COLO829 (cell line): ENCODE measurements around the gene WDR13.
"Not testable (repeated sequence)": the region's sequence is repeated elsewhere in the genome, so short reads cannot be mapped to it uniquely, and the experiment has no call there.

Experiments used
- DNase-seq: peaks from one replicate; pipeline ENCODE4 v3.0.0; 2012; ENCODE audit warnings: low spot score

WDR13 gene

DNA sequence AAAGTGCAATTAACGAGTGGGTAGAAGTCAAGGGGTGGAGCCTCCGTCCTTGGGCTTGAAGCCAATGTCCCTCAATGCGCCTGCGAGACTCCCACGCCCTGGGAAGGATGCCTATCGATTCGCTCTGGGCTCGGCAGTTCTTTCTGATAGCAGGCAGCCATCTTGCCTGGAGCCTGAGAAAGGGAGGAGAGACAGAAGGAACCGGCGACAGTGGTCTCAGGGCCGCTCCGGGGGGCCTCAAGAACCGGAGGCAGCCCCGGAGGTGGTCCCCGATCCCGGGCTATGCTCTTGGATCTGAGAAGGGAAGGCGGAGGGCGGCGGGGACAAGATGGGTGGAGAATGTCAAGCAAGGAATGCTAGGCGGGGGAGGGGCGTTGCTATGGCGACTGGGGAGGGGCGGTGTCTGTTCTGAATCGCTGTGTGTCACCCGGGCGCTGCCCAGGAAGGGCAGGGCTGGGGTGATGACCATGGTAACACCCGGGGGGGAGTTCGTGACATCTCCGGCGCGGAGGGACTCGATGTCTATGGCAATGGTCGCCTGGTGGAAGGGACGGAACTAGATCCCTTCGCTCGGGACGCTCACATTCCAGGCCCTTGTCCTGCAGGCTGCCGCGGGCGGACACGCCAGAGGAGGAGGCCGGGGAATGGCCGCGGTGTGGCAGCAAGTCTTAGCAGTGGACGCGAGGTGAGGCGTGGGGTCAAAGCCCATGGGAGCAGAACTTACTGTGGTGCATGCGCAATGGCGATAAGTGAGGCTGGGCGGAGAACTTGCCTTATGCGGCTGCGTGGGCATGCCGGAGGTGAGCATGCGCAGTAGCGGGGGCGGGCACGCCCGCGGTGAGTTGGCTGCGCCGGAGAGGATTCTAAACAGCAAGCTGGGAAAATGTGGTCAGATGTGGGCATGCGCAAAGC is at the start of gene WDR13:
TSS of gene WDR13 (plus strand) at position 140 of the 912 bp plus-strand sequence. CDS start at position 645, 505 bp downstream.
- DNase-seq: peak; percentile 93

- no peak for DNase-seq
These were observed 48.4 kb upstream of the WDR13 start for GRCh38 chrX:48548871-48549270.

DNA sequence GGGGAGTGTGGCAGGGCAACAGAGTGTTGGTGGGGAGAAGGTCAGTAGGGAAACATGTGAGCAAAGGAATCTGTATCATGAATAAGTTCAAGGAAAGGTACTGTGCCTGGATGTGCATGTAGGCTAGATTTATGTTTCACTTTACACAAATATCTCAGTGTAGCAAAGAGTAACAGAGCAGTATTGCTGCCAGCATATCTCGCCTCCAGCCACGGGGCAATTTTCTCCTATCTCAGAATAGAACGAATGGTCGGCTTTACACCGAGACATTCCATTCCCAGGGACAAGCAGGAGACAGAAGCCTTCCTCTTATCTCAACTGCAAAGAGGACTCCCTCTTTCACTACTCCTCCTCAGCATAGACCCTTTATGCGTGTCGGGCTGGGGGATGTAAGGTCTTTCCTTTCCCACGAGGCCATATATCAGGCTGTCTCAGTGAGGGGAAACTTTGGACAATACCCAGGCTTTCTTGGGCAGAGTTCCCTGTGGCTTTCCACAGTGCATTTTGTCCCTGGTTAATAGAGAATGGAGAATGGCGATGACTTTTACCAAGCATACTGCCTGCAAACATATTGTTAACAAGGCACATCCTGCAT is 41.5 kb upstream of the WDR13 start:
- DNase-seq: not testable (repeated sequence)

DNA sequence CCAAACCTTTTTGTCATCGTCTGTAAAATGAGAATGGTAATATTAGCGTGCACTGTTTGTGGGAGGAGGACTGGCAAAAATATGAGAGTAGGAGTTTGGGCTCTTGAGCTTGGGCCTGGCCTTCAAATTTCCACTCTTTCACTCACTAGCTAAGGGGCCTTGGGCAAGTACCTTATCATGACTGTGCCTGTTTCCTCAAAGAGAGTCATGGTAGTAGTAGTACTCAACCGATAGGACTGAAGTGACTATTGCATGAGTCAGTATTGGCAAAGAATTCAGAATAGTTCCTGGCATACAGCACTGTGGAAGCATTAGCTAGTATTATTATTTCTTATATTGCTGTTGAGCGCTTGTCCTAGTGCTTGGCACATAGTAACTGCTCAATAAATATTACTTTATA is 39.0 kb upstream of the WDR13 start:
- no peak for DNase-seq

GRCh38 chrX:48559636-48560035 is 37.7 kb upstream of the WDR13 start:
- no peak for DNase-seq

DNA sequence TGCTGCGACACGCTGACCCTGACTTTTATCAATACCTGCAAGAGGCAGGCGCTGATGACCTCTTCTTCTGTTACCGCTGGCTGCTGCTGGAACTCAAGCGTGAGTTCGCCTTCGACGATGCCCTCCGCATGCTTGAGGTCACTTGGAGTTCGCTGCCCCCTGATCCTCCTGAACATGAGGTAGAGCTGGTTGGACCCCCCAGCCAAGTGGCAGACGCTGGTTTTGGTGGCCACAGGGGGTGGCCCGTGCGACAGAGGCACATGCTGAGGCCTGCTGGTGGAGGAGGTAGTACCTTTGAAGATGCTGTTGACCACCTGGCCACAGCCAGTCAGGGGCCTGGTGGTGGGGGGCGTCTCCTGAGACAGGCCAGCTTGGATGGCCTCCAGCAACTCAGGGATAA is 37.2 kb upstream of the WDR13 start:
- no peak for DNase-seq

GRCh38 chrX:48560681-48561080 is 36.6 kb upstream of the WDR13 start:
- DNase-seq: no peak

DNA sequence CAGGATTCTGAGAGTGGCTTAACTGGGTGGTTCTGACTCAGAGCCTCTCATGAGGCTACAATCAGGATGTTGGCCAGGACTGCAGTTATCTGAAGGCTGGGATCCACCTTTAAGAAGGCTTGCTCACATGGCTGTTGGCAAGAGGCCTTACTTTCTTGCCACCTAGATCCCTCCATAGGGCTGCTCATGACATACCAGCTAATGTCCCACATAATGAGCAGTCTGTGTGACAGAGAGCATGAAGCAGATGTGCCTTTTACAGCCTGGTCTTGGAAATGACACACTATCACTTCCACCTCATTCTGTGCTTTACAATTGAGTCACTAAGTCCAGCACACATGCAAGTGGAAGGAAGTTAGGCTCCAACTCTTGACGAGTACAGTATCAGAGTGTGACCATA is 27.3 kb upstream of the WDR13 start:
- no peak for DNase-seq

- DNase-seq: peak; percentile 57
These were observed 23.5 kb upstream of the WDR13 start for GRCh38 chrX:48573690-48574269.

DNA sequence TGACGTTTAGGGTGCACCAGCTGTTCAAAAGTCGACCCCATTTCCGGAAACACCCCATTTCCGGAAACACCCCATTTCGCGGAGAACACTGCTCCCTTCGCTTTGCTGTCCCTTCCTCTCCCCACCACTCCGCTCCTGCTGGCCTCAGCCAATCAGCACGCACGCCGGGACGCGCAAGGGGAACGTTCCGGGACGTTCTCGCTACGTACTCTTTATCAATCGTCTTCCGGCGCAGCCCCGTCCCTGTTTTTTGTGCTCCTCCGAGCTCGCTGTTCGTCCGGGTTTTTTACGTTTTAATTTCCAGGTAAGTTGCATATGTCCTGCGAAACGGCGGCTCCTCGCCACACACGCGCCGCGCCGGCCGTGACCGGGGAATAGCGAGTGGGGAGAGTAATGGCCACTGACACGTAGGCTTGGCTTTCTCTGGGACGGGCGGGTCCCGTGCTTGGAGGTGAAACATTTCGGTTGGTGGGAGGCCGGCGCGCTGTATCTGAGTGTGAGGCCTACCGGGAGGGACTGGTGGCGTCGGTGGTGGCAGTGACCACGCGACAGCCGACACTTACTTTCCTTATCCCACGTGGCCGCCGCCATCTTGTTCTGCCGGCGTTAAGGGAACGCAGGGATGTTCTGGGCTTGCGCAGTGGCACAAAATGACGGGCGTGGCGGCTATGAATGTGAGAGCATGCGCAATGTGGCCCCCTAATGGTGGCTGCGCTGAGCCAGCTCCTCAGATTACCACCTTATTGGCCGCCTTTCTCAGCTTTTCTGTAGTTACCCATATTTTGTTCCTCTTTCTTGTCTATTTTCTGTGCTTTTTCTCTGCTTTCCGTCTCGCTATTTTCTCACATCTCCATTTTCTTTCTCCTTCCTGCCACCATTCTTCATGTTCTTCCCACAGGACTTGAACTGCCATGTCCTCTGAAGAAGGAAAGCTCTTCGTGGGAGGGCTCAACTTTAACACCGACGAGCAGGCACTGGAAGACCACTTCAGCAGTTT is 22.7 kb upstream of the WDR13 start, which contains the start of gene RBM3:
TSS of gene RBM3 (plus strand) at position 215 of the 997 bp plus-strand sequence. CDS start at position 912, 697 bp downstream.
- DNase-seq: peak; percentile 87

DNA sequence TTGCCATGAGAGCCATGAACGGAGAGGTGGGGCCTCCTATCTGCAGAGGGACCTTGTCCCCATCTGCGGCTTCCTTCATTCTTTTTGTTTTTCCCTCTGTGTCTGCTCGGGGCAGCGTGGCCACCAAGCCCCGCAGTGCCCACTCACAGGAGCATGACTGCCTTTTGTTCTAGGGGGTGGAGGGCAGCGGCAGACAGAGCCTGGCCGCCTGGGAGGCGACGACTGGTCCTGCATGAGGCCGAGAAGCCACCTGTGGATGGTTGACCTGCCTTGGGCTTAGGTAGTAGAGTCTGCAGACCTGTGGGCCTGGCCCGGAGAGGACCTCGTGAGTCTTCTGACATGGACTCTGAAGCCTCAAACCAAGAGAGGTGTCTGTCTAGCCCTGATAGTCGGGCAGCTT is 21.6 kb upstream of the WDR13 start:
- no peak for DNase-seq

GRCh38 chrX:48576108-48576507 is 21.2 kb upstream of the WDR13 start:
- DNase-seq: no peak

GRCh38 chrX:48578661-48579128 is 18.6 kb upstream of the WDR13 start:
- no peak for DNase-seq

DNA sequence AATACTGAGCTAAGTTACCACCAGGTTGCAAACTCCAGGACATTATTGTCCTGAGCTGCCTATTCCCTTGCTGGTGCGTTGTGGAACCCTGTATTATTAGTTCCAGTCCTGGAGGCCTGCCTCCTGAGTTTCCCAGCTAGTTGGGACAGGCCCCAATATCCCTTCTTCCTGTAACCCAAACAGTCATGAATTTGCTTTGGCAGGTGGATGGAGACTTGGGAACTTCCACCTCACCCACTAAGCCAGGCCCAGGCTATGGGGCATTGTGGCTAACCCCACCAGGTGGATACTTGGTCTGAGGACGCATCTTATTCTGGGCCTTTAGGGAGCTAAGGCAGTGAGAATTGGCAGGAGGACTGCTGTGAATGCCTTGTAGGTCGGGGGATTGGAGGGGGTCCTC is 18.0 kb upstream of the WDR13 start:
- DNase-seq: no peak

- DNase-seq: no peak
These were observed 16.6 kb upstream of the WDR13 start for GRCh38 chrX:48580662-48581061.

- DNase-seq: no peak
These were observed 12.6 kb upstream of the WDR13 start for GRCh38 chrX:48584698-48585097.

DNA sequence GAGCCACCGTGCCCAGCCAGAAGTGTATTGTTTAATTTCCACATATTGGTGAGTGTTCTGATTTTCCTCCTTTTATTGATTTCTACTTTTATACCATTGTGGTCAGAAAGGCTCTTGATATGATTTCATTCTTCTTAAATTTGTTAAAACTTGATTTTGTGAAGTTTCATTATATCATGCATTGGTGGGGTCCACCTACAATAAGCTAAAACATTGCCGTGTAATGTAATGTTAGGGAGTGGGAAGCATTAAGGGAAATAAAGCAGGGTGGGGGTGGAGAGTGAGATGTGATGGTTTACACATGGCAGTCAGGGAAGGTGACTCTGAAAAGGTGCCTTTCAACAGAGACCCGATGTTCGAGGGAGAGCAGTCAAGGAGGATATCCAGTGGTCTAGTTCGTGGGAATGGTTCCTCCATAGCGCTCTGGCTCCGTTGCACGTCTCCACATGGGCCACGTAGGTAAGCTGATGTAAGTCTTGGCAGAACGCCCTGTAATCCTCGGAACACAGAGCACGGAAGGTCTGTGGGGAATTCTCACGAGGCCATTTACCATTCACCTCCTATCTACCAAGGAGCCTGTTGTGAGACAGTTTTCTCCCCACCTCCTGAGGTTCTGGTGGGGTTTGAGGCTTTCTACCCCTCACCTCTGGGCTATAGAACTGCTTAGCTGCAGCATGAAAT is 7.7 kb upstream of the WDR13 start:
- no peak for DNase-seq

GRCh38 chrX:48590203-48591103 is 6.8 kb upstream of the WDR13 start:
- DNase-seq: no peak

DNA sequence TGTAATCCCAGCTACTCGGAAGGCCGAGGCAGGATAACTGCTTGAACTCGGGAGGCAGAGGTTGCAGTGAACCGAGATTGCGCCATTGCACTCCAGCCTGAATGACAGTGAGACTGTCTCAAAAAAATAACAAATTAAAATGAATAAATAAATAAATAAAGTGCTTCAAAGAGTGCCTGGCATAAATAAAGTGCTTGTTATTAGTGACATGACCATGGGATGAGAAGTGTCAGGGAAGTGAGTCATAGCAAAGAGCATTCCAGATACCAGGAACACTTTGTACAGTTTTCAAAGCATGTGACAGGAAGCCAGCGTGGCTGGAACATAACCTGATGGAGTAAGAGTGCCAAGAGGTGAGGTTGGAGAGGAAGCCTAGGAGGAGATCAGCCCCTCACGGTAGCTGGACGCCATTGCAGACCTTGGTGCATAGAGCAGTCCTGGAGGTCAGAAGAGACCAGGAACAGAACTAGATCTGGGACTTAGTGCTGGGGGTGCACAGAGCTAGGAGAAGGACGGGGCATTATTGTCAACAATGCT is 6.0 kb upstream of the WDR13 start:
- peak; percentile 82 for DNase-seq

DNA sequence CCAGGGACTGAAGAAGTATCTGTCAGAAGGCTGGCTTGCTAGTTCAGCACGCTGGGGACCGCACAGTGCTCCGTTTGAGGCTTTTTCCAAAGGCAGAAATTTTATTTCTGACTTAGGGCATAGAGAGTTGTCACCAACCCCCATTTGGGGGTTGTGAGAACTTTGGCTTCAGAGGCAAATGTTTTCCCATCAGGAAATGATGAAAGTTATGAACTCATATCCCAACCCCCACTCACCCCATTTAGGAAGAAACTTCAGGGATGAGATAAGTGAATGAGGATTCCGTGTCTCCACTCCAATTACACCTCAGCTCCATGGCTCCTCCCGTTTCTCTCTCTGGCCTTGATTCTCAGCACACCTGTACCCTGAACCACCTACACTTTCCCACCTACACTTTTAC is 4.3 kb upstream of the WDR13 start:
- DNase-seq: no peak
